22Rv1 (cell line): ENCODE results near the gene THOP1.
A peak's percentile ranks its signal among the peaks of the same experiment; 100 is the strongest.

Experiments
- H3K27ac ChIP-seq: fragments of 450-650 bp; 2 replicates; pipeline ENCODE4 v1.5.1; 2017
- CTCF ChIP-seq: fragments of 450-650 bp; IDR thresholded peaks from 2 replicates; pipeline ENCODE4 v1.5.1; 2017; ENCODE audit warnings: mild to moderate bottlenecking
- ZFX ChIP-seq: fragments of 450-650 bp; IDR thresholded peaks from 2 replicates; pipeline ENCODE4 v1.6.1; 2017; ENCODE audit warnings: antibody characterized with exemption, borderline replicate concordance

Gene THOP1

GRCh38 chr19:2785244-2785997, at the start of gene THOP1:
Gene THOP1, plus strand, starts transcription at chr19:2785503. Its CDS starts 160 bp downstream, at chr19:2785663.
- TF ChIP-seq ZFX = no peak
- TF ChIP-seq CTCF = no peak

GRCh38 chr19:2736550-2737190, 48.6 kb upstream of the THOP1 start:
- TF ChIP-seq ZFX = no peak
- no peak for TF ChIP-seq CTCF
- no peak overlapping the region for H3K27ac ChIP-seq

More at GRCh38 chr19:2785244-2785997, at the start of gene THOP1:
- peak within 1 kb of the TSS; percentile 84 for H3K27ac ChIP-seq

- TF ChIP-seq ZFX = no peak
- TF ChIP-seq CTCF = 0 out of 2 replicates have a peak, but pooled peaks have one; percentile 2
- peak within 1 kb of the TSS; percentile 42 for H3K27ac ChIP-seq
Measured at GRCh38 chr19:2739602-2740313, 45.5 kb upstream of the THOP1 start, which contains the start of gene SLC39A3. Gene SLC39A3, minus strand, starts transcription at chr19:2740017. Its CDS starts 2,760 bp downstream, at chr19:2737257.

- TF ChIP-seq CTCF = no peak
- no peak for TF ChIP-seq ZFX
Measured at GRCh38 chr19:2740314-2740656, 45.0 kb upstream of the THOP1 start.

GRCh38 chr19:2743099-2743498, 42.2 kb upstream of the THOP1 start:
- no peak for TF ChIP-seq ZFX
- H3K27ac ChIP-seq = no peak overlapping the region

More at GRCh38 chr19:2740314-2740656, 45.0 kb upstream of the THOP1 start:
- peak overlapping the region; percentile 42 for H3K27ac ChIP-seq

GRCh38 chr19:2744113-2744512, 41.2 kb upstream of the THOP1 start:
- TF ChIP-seq ZFX = no peak
- no peak for TF ChIP-seq CTCF

GRCh38 chr19:2747349-2747748, 38.0 kb upstream of the THOP1 start:
- H3K27ac ChIP-seq = no peak overlapping the region

More at GRCh38 chr19:2744113-2744512, 41.2 kb upstream of the THOP1 start:
- no peak overlapping the region for H3K27ac ChIP-seq

More at GRCh38 chr19:2747349-2747748, 38.0 kb upstream of the THOP1 start:
- TF ChIP-seq CTCF = no peak
- no peak for TF ChIP-seq ZFX
